Measurements from ENCODE around the gene ZNF431. TPM values are rescaled to one million over a fixed set of nuclear protein-coding genes. Genes with fewer than 3 reads are reported as not detected.

Gene ZNF431
- polyA plus RNA-seq, 1 of the 3 experiments (the other 2 are of a cell fraction), result 2.4 TPM

DNA sequence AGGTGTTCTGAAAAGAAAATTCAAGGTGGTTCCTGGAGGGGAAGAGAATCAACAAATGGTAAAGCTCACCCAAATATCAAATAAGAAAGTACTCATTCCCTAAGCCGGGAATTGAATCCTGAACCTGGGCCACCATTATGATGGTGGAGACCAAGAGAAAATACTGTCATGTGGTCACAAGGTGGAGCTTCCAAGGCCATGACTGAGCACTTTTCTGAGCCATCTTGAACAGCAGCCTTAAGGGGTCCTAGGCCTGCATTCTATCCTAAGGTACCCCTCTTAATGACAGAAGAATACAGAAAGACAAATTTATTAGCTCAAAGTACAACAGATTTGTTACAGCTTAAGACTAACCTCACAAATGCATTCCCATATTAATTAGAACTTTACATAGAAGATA lies 9.6 kb downstream of the ZNF431 start:
- Histone ChIP-seq H3K36me3 (replicated peaks in 1 of 2; ENCODE audit: control insufficient read depth in 1 of 2, insufficient read depth in 2 of 2, low read length in 1 of 2) (peaks cover 48 to 62% of the 10 kb centered on the region in 2 experiments), H3K4me3 (ENCODE audit: low read depth in 2 of 2, low read length in 1 of 2) (no peak overlapping the region), H3K4me2 (no peak overlapping the region), H3K9me3 (peaks cover 3% of the 10 kb centered on the region; the same call in 1 of the 2 replicates), H3F3A (replicated peaks; ENCODE audit: insufficient read depth) (no peaks in the 10 kb centered on the region), H3K79me2 (ENCODE audit: insufficient read depth) (peaks cover 52% of the 10 kb centered on the region), H3K27ac (ENCODE audit: low read depth in 2 of 2, low read length in 1 of 2) (no peak overlapping the region), H3K27me3 (ENCODE audit: insufficient read depth) (no peaks in the 10 kb centered on the region), H3K9me2 (no peaks in the 10 kb centered on the region), H2AFZ (ENCODE audit: low read depth) (no peak overlapping the region), H3K4me1 (ENCODE audit: control insufficient read depth in 1 of 2, insufficient read depth in 2 of 2, low read depth in 1 of 2, low read length in 1 of 2) (no peaks in the 10 kb centered on the region), H4K20me1 (ENCODE audit: insufficient read depth) (no peaks in the 10 kb centered on the region), H3K9ac (no peak overlapping the region)
- WGBS (ENCODE audit: low lambda C conversion rate), result 100% methylated on average over 1 of the region's 1 CpG
- CTCF ChIA-PET, result no interaction called here
- POLR2A ChIA-PET, result no interaction called here
- DNase-seq, result no peak
- TF ChIP-seq TAF1 (IDR thresholded peaks at IDR 0.05; ENCODE audit: borderline replicate concordance, low read depth, low read length) (no peak), GABPA (IDR thresholded peaks at IDR 0.05; ENCODE audit: low read depth) (no peak), RXRA (IDR thresholded peaks at IDR 0.05; ENCODE audit: borderline replicate concordance, low read depth) (no peak), NFIC (IDR thresholded peaks at IDR 0.05; ENCODE audit: borderline replicate concordance) (no peak), CTCF (IDR thresholded peaks at IDR 0.05) (no peak), MAX (IDR thresholded peaks at IDR 0.05; ENCODE audit: low read depth) (no peak), REST (IDR thresholded peaks at IDR 0.05; ENCODE audit: low read depth, low read length) (no peak), FOSL2 (IDR thresholded peaks at IDR 0.05; ENCODE audit: borderline replicate concordance, low read depth) (no peak), NRF1 (IDR thresholded peaks at IDR 0.05; ENCODE audit: low read depth, low read length) (no peak), YY1 (IDR thresholded peaks at IDR 0.05; ENCODE audit: low read depth) (no peak), FOXM1 (IDR thresholded peaks at IDR 0.05; ENCODE audit: low read depth) (no peak), TCF12 (IDR thresholded peaks at IDR 0.05) (no peak), POLR2AphosphoS5 (IDR thresholded peaks at IDR 0.05; ENCODE audit: low read depth, low read length) (no peak), SIN3A (IDR thresholded peaks at IDR 0.05; ENCODE audit: borderline replicate concordance, low read depth, low read length) (no peak), FOXJ3 (CRISPR knock-in tag; IDR thresholded peaks at IDR 0.05) (no peak), MEF2A (IDR thresholded peaks at IDR 0.05; ENCODE audit: borderline replicate concordance, low read depth) (no peak), RCOR1 (IDR thresholded peaks at IDR 0.05; ENCODE audit: low read length) (no peak), RFX5 (IDR thresholded peaks at IDR 0.05; ENCODE audit: low read length) (no peak), TEAD4 (IDR thresholded peaks at IDR 0.05; ENCODE audit: borderline replicate concordance, insufficient read depth) (no peak)
- TF ChIP-seq, protein P1, sequence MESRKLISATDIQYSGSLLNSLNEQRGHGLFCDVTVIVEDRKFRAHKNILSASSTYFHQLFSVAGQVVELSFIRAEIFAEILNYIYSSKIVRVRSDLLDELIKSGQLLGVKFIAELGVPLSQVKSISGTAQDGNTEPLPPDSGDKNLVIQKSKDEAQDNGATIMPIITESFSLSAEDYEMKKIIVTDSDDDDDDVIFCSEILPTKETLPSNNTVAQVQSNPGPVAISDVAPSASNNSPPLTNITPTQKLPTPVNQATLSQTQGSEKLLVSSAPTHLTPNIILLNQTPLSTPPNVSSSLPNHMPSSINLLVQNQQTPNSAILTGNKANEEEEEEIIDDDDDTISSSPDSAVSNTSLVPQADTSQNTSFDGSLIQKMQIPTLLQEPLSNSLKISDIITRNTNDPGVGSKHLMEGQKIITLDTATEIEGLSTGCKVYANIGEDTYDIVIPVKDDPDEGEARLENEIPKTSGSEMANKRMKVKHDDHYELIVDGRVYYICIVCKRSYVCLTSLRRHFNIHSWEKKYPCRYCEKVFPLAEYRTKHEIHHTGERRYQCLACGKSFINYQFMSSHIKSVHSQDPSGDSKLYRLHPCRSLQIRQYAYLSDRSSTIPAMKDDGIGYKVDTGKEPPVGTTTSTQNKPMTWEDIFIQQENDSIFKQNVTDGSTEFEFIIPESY (IDR thresholded peaks at IDR 0.05; ENCODE audit: borderline replicate concordance, low read depth), result no peak
